ENCODE measurements around the gene AGBL1.

The AGBL1 gene

GRCh38 chr15:86247249-86247955 lies 167.7 kb downstream of the AGBL1 start:
- Histone ChIP-seq H3K27me3 (ENCODE audit: control insufficient read depth in 3 of 3, insufficient read depth in 3 of 3, low read depth in 1 of 3, low read length in 3 of 3) (no peaks in the 10 kb centered on the region), H3K9ac (ENCODE audit: low read depth, low read length, poor library complexity) (no peak overlapping the region), H2BK5ac (ENCODE audit: low read length) (no peak overlapping the region), H2BK120ac (ENCODE audit: low read depth, low read length) (no peak overlapping the region), H3K18ac (ENCODE audit: low read length) (peak overlapping the region; percentile 76), H2BK12ac (ENCODE audit: low read length) (no peak overlapping the region), H3K23ac (ENCODE audit: low read depth, low read length, poor library complexity) (peak overlapping the region; percentile 18), H3K4me2 (ENCODE audit: insufficient read depth, low read length, poor library complexity, severe bottlenecking) (no peak overlapping the region), H2AFZ (ENCODE audit: low read length) (no peak overlapping the region), H3K79me1 (ENCODE audit: low read depth, low read length) (no peaks in the 10 kb centered on the region), H3K14ac (ENCODE audit: low read length) (no peak overlapping the region), H2AK5ac (ENCODE audit: low read depth, low read length) (no peak overlapping the region), H3K4ac (ENCODE audit: low read length) (no peak overlapping the region), H2BK15ac (ENCODE audit: low read length) (peak overlapping the region; percentile 63), H3K36me3 (replicated peaks in 1 of 2; ENCODE audit: control insufficient read depth in 2 of 2, insufficient read depth in 2 of 2, low read length in 2 of 2) (no peaks in the 10 kb centered on the region), H4K8ac (ENCODE audit: low read depth, low read length) (no peak overlapping the region), H3K27ac (replicated peaks; ENCODE audit: low read length) (no peak overlapping the region), H4K91ac (ENCODE audit: low read depth, low read length, poor library complexity) (peak overlapping the region; percentile 57), H3K9me3 (replicated peaks in 1 of 2; ENCODE audit: control insufficient read depth in 2 of 2, insufficient read depth in 1 of 2, low read depth in 1 of 2, low read length in 2 of 2) (no peaks in the 10 kb centered on the region), H3K4me1 (ENCODE audit: control insufficient read depth in 2 of 2, insufficient read depth in 1 of 2, low read depth in 1 of 2, low read length in 2 of 2) (no peaks in the 10 kb centered on the region), H3K4me3 (ENCODE audit: low read length in 2 of 2) (peak overlapping the region in 1 of 2 donors; percentile 43)
- WGBS, 2 donors (ENCODE audit: extremely low coverage in 2 of 2, insufficient read length in 2 of 2, insufficient replicate concordance in 1 of 2), result no CpG with 5 or more reads among the region's 15 CpGs
- DNase-seq (ENCODE audit: low spot score), result no peak

GRCh38 chr15:86255247-86255646 lies 175.6 kb downstream of the AGBL1 start:
- H3K36me3 ChIP-seq (replicated peaks in 1 of 2; ENCODE audit: control insufficient read depth in 2 of 2, insufficient read depth in 2 of 2, low read length in 2 of 2), result no peaks in the 10 kb centered on the region
- no peaks in the 10 kb centered on the region for H3K79me1 ChIP-seq (ENCODE audit: low read depth, low read length)
- no peak overlapping the region for H2BK120ac ChIP-seq (ENCODE audit: low read depth, low read length)
- no peak overlapping the region for H3K18ac ChIP-seq (ENCODE audit: low read length)
- no CpG with 5 or more reads among the region's 2 CpGs for WGBS, 2 donors (ENCODE audit: extremely low coverage in 2 of 2, insufficient read length in 2 of 2, insufficient replicate concordance in 1 of 2)
- no peak overlapping the region for H2AFZ ChIP-seq (ENCODE audit: low read length)
- H3K4ac ChIP-seq (ENCODE audit: low read length), result no peak overlapping the region
- H2BK12ac ChIP-seq (ENCODE audit: low read length), result no peak overlapping the region
- no peak overlapping the region for H3K9ac ChIP-seq (ENCODE audit: low read depth, low read length, poor library complexity)
- no peak overlapping the region for H2AK5ac ChIP-seq (ENCODE audit: low read depth, low read length)
- H3K4me2 ChIP-seq (ENCODE audit: insufficient read depth, low read length, poor library complexity, severe bottlenecking), result no peak overlapping the region
- H4K8ac ChIP-seq (ENCODE audit: low read depth, low read length), result no peak overlapping the region
- H3K9me3 ChIP-seq (replicated peaks in 1 of 2; ENCODE audit: control insufficient read depth in 2 of 2, insufficient read depth in 1 of 2, low read depth in 1 of 2, low read length in 2 of 2), result no peaks in the 10 kb centered on the region
- H2BK15ac ChIP-seq (ENCODE audit: low read length), result no peak overlapping the region
- no peak overlapping the region for H3K23ac ChIP-seq (ENCODE audit: low read depth, low read length, poor library complexity)
- H3K14ac ChIP-seq (ENCODE audit: low read length), result no peak overlapping the region
- no peaks in the 10 kb centered on the region for H3K4me1 ChIP-seq (ENCODE audit: control insufficient read depth in 2 of 2, insufficient read depth in 1 of 2, low read depth in 1 of 2, low read length in 2 of 2)
- no peak overlapping the region for H2BK5ac ChIP-seq (ENCODE audit: low read length)
- H3K27me3 ChIP-seq (ENCODE audit: control insufficient read depth in 3 of 3, insufficient read depth in 3 of 3, low read depth in 1 of 3, low read length in 3 of 3), result no peaks in the 10 kb centered on the region
- no peak overlapping the region for H4K91ac ChIP-seq (ENCODE audit: low read depth, low read length, poor library complexity)
- no peak overlapping the region for H3K27ac ChIP-seq (replicated peaks; ENCODE audit: low read length)
- H3K4me3 ChIP-seq (ENCODE audit: low read length in 2 of 2), result no peak overlapping the region
- DNase-seq (ENCODE audit: low spot score), result no peak

- Histone ChIP-seq H3K23ac (ENCODE audit: low read depth, low read length, poor library complexity) (no peak overlapping the region), H3K4me3 (ENCODE audit: low read length in 2 of 2) (peak overlapping the region in 1 of 2 donors; percentile 10), H2BK12ac (ENCODE audit: low read length) (no peak overlapping the region), H3K9me3 (replicated peaks in 1 of 2; ENCODE audit: control insufficient read depth in 2 of 2, insufficient read depth in 1 of 2, low read depth in 1 of 2, low read length in 2 of 2) (no peaks in the 10 kb centered on the region), H4K91ac (ENCODE audit: low read depth, low read length, poor library complexity) (no peak overlapping the region), H3K36me3 (replicated peaks in 1 of 2; ENCODE audit: control insufficient read depth in 2 of 2, insufficient read depth in 2 of 2, low read length in 2 of 2) (no peaks in the 10 kb centered on the region), H3K4me1 (ENCODE audit: control insufficient read depth in 2 of 2, insufficient read depth in 1 of 2, low read depth in 1 of 2, low read length in 2 of 2) (no peaks in the 10 kb centered on the region), H2BK120ac (ENCODE audit: low read depth, low read length) (no peak overlapping the region), H3K4ac (ENCODE audit: low read length) (no peak overlapping the region), H3K14ac (ENCODE audit: low read length) (no peak overlapping the region), H3K27ac (replicated peaks; ENCODE audit: low read length) (no peak overlapping the region), H3K27me3 (ENCODE audit: control insufficient read depth in 3 of 3, insufficient read depth in 3 of 3, low read depth in 1 of 3, low read length in 3 of 3) (no peaks in the 10 kb centered on the region), H3K18ac (ENCODE audit: low read length) (no peak overlapping the region), H2AFZ (ENCODE audit: low read length) (no peak overlapping the region), H3K9ac (ENCODE audit: low read depth, low read length, poor library complexity) (no peak overlapping the region), H3K79me1 (ENCODE audit: low read depth, low read length) (no peaks in the 10 kb centered on the region), H2BK15ac (ENCODE audit: low read length) (no peak overlapping the region), H3K4me2 (ENCODE audit: insufficient read depth, low read length, poor library complexity, severe bottlenecking) (no peak overlapping the region), H4K8ac (ENCODE audit: low read depth, low read length) (no peak overlapping the region), H2BK5ac (ENCODE audit: low read length) (no peak overlapping the region), H2AK5ac (ENCODE audit: low read depth, low read length) (no peak overlapping the region)
- no CpG with 5 or more reads among the region's 6 CpGs for WGBS, 2 donors (ENCODE audit: extremely low coverage in 2 of 2, insufficient read length in 2 of 2, insufficient replicate concordance in 1 of 2)
- DNase-seq (ENCODE audit: low spot score), result no peak
Measured at GRCh38 chr15:86256628-86257027, 177.0 kb downstream of the AGBL1 start.

GRCh38 chr15:86259589-86259988 lies 179.9 kb downstream of the AGBL1 start:
- no peak overlapping the region for H2BK120ac ChIP-seq (ENCODE audit: low read depth, low read length)
- H3K23ac ChIP-seq (ENCODE audit: low read depth, low read length, poor library complexity), result no peak overlapping the region
- no peaks in the 10 kb centered on the region for H3K4me1 ChIP-seq (ENCODE audit: control insufficient read depth in 2 of 2, insufficient read depth in 1 of 2, low read depth in 1 of 2, low read length in 2 of 2)
- no peak overlapping the region for H2BK15ac ChIP-seq (ENCODE audit: low read length)
- no peak overlapping the region for H2BK12ac ChIP-seq (ENCODE audit: low read length)
- no peaks in the 10 kb centered on the region for H3K27me3 ChIP-seq (ENCODE audit: control insufficient read depth in 3 of 3, insufficient read depth in 3 of 3, low read depth in 1 of 3, low read length in 3 of 3)
- H3K9me3 ChIP-seq (replicated peaks in 1 of 2; ENCODE audit: control insufficient read depth in 2 of 2, insufficient read depth in 1 of 2, low read depth in 1 of 2, low read length in 2 of 2), result no peaks in the 10 kb centered on the region
- H2BK5ac ChIP-seq (ENCODE audit: low read length), result no peak overlapping the region
- no peak overlapping the region for H2AK5ac ChIP-seq (ENCODE audit: low read depth, low read length)
- no peaks in the 10 kb centered on the region for H3K36me3 ChIP-seq (replicated peaks in 1 of 2; ENCODE audit: control insufficient read depth in 2 of 2, insufficient read depth in 2 of 2, low read length in 2 of 2)
- no peak overlapping the region for H3K14ac ChIP-seq (ENCODE audit: low read length)
- DNase-seq (ENCODE audit: low spot score), result no peak
- no peak overlapping the region for H3K18ac ChIP-seq (ENCODE audit: low read length)
- H3K4me2 ChIP-seq (ENCODE audit: insufficient read depth, low read length, poor library complexity, severe bottlenecking), result no peak overlapping the region
- H3K79me1 ChIP-seq (ENCODE audit: low read depth, low read length), result no peaks in the 10 kb centered on the region
- no peak overlapping the region for H4K8ac ChIP-seq (ENCODE audit: low read depth, low read length)
- H3K4ac ChIP-seq (ENCODE audit: low read length), result no peak overlapping the region
- no peak overlapping the region for H3K9ac ChIP-seq (ENCODE audit: low read depth, low read length, poor library complexity)
- no peak overlapping the region for H3K4me3 ChIP-seq (ENCODE audit: low read length in 2 of 2)
- no peak overlapping the region for H3K27ac ChIP-seq (replicated peaks; ENCODE audit: low read length)
- H4K91ac ChIP-seq (ENCODE audit: low read depth, low read length, poor library complexity), result no peak overlapping the region
- WGBS, 2 donors (ENCODE audit: extremely low coverage in 2 of 2, insufficient read length in 2 of 2, insufficient replicate concordance in 1 of 2), result no CpG with 5 or more reads among the region's 5 CpGs
- H2AFZ ChIP-seq (ENCODE audit: low read length), result no peak overlapping the region
